ENCODE data around the gene ATG5.
"Not testable (repeated sequence)": the region's sequence is repeated elsewhere in the genome, so short reads cannot be mapped to it uniquely, and the experiment has no call there.

DNA sequence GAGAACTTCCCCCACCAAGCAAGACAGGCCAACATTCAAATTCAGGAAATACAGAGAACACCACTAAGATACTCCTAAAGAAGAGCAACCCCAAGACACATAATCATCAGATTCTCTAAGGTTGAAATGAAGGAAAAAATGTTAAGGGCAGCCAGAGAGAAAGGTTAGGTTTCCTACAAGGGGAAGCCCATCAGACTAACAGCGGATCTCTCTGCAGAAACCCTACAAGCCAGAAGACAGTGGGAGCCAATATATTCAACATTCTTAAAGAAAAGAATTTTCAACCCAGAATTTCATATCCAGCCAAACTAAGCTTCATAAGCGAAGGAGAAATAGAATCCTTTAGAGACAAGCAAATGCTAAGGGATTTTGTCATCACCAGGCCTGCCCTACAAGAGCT lies 61.1 kb downstream of the ATG5 start:
- TF ChIP-seq CTCF, POLR2A (IDR thresholded peaks at IDR 0.05): not testable (repeated sequence)
